GOT3 (cell line): ENCODE data around the gene ZNF382.
"Not testable (repeated sequence)": the region's sequence is repeated elsewhere in the genome, so short reads cannot be mapped to it uniquely, and the experiment has no call there.

Experiments used
- DNase-seq: peaks from one replicate; lab custom pipeline; 2025; ENCODE audit warnings: mixed read lengths; lab: John Stamatoyannopoulos, UW

ZNF382 gene

DNA sequence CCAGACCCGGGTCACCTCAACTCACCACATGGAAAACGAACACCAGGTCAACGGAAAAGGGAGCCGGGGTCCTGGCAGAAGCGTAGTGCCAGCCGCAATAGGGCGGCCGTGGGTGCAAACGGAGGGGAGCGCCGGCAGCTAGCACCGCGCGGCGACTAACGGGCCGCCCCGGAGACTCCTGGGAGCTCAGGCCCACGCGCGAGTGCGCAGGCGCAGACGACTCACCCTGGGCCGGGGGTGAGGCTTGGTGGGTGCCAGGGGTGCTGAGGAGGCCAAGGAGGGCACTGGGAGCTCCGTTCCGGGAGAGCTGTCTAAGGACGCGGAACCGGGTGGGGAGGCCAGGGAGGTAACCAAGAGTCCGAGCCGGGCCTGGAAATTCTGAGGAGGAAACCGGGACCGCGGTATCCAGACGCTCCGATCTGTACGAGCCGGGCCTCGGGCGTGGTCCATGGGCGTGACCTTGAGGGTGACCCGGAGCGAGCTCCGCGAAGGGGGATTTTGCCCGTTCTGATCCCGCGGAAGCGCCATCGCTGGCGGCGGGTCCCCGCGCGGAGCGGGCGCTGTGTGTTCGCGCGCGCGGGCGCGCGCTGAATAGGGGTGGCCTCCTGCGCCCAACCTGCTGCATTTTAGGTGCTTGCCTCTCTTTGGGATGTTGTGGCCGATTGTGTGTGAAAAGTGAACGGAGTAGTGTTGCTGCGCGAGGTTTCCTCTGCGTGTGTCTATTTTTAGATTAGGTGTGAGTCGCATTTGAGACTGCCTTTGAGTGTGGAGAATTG, at the start of gene ZNF382:
ZNF382 (plus strand) TSS at position 213 of the 776 bp plus-strand sequence. CDS start 4,602 bp downstream, outside the sequence.
- peak; percentile 11 for DNase-seq

DNA sequence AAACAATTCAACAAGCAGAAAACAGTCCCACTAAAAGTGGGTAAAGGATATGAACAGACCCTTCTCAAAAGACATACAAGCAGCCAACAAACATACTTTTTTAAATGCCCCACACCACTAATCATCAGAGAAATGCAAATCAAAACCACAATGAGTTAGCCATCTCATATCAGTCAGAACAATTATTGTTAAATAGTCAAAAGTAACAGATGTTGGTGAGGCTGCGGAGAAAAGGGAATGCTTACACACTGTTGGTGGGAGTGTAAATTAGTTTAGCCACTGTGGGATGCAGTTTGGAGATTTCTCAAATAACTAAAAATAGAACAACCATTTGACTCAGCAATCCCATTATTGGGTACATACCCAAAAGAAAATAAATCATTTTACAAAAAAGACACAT, 40.7 kb upstream of the ZNF382 start:
- no peak for DNase-seq

DNA sequence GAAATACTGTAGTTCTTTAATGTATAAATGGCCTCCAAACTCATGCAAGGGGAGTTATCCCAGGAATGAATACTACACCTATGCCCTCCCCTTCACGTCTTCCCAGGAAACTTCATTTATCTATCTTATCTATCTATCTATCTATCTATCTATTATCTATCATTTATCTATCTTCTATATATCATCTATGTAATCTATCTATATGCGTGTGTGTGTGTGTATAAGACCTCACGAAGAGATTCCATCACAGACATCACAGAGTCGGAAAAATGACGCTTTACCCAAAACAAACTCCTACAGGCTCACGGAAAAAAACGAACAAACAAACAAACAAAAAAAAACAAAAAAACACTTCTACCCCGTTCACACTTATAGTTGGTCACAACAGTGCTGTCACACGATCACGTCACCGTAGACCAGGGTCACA, 32.5 kb upstream of the ZNF382 start:
- DNase-seq = no peak

DNA sequence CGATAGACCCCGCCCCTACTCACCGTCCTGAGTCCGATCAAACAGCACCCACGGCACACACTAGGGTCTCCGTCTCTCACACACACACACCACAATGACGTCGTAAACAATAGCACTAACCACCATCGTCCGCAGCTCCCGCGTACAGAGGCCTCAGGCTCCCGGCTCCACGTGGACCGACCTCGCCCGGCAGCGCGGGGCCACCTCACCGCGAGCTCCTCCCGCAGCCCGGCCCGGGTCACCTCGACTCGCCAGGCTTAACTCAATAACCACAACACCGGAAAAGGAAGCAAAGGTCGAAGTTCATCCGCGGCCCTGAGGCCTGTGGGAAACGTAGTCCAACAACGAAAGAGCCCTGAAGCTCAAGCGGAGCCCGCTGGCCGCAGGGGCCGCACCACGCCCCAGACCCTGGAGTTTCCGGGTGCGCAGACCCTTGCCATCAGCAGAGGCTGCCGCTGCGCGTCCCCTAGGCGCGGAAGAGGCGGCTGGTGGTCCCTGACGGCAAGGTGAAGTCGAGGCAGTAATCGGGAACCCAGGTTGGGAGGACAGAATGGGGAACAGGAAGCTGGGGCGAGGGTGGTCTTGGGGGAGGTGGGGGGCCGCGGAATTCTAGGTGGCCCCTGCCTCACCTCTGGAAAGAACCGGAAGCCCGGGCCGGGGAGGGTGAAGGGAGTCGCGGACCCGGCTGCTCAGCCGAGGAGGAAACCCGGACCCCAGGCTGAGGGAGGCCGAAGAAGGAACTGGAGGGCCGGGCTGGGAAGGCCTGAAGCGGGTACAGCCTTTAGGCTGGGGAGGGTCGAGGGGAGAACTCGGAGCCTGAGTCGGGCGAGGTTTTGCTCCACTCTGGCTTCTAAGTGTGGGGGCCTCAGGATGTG, 31.9 kb upstream of the ZNF382 start, which contains the start of gene ZNF529:
ZNF529 (minus strand) TSS at position 273 of the 875 bp plus-strand sequence. CDS start 946 bp downstream, outside the sequence.
- peak; percentile 55 for DNase-seq

DNA sequence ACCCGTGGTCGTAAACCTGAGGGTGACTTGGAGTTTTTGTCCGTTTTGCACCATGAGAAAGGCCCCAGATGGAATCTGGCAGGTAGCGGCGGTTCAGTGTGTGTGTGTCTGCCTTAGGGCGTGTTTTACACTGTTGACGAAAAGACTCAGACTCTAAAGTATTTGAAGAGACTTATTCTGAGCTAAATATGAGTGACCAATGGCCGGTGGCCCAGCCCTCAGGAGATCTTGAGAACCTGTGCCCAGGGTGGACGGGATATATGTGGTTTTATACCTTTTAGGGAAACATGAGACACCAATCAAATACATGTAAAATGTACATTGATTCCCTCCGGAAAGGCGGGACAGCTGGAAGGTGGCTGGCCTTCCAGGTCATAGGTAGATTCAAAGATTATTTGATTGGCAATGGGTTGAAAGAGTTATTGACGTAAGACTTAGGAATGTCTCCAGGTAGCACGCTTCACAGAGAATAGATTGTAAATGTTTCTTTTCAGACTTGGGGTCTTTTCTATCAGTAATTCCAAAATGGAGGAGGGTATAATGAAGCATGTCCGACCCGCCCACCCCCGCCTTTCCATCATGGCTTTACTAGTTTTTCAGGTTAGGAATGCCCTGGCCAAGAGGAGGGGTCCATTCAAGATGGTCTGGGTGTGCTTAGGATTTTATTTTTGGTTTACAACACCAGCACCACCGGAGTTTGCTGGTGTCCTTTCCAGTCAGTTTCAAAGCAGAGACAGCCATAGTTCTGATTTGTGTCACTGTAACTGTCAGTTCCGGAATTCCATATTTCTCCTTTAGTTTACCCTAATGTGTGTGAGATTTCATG, 31.0 kb upstream of the ZNF382 start:
- DNase-seq = no peak

DNA sequence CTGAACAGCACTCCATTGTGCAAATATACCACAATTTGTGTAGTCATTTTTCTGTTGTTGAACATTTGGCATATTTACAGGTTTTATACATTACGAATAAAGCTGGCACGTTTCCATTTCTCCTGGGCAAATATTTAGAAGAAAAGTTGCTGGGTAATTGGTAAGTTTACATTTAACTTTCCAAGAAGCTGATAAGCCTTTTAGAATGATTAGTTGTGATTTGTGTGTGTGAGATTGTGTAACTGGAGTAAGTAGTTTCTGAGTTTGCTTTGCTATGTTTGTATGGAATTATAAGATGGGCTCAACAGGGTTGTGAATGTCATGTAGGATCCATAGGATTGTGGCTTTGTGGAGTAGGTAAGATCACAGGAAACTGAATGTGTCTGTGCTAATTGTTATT, 30.4 kb upstream of the ZNF382 start:
- no peak for DNase-seq

DNA sequence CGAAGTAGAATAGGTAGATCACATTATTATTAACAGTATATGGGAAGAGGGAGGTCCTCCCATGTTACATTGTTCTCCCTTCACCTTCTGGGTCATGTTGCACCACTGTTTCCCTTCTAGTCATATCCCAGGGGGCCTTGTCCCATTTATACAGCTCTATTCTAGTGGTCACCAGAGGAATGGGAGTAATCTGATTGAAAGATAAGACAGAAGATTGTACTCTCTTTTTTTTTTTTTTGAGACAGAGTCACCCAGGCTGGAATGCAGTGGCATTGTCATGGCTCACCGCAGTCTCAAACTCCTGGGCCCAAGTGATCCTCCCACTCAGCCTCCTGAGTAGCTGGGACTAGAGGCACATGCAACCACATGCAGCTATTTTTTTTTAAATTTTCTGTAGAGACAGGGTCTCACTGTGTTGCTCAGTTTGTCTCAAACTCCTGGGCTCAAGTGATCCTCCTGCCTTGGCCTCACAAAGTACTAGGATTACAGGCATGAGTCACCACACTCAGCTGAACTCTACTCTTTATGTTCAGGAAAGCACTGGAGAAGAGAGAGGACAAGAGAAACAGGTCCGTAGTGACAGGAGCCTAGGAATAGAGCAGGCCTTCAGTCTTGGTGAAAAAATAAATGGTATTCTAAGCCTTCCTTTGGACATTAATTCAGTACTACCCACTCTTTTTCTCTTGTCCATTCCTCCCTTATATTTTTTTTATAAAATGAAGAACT, 27.7 kb upstream of the ZNF382 start:
- DNase-seq = no peak

DNA sequence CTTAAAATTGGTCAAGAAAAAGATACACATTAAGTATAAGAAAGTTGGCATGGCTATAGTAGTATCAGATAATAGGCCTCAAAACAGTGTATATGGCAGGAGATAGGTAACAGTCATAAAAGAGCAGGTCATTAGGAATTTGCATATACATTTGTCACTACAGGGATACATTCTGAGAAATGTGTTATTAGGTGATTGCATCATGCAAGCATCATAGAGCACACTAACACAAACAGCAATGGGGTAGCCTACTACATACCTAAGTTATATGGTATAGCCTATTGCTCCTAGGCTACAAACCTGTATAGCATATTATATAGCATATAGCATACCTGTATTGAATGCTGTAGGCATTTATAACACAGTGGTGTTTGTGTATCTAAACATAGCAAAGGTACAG, 25.9 kb upstream of the ZNF382 start:
- DNase-seq = no peak

DNA sequence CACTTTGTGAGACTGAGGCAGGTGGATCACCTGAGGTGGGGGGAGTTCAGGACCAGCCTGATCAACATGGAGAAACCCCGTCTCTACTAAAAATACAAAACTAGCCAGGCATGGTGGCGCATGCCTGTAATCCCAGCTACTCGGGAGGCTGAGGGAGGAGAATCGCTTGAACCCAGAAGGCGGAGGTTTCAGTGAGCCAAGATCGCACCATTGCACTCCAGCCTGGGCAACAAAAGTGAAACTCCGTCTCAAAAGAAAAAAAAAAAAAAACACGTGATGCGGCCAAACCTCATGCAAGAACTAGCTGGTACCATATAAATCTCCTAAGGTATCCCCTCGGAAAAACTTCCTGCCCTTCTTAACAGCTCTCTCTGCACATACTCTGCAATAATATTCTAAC, 2.4 kb upstream of the ZNF382 start:
- DNase-seq = not testable (repeated sequence)

DNA sequence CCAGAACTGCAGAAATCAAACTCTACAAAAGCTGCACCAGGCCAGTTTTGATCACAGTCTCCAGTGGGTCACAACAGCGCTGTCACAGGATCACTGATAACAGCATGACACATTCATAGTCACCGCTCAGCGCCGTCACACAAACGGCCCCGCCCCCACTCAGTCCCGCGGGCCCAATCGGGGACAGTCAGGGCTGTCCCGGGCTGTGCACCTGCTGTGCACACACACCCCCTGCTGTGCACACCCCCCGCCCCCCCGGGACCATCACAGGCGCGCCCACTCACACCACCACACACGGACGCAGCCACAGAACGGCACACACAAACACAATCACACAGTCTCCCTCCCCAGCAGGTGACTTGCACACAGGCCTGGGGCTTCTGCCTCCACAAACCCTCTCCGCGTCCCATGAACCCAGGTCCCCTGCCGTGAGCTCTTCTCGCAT, 435 bp upstream of the ZNF382 start:
- DNase-seq = no peak

DNA sequence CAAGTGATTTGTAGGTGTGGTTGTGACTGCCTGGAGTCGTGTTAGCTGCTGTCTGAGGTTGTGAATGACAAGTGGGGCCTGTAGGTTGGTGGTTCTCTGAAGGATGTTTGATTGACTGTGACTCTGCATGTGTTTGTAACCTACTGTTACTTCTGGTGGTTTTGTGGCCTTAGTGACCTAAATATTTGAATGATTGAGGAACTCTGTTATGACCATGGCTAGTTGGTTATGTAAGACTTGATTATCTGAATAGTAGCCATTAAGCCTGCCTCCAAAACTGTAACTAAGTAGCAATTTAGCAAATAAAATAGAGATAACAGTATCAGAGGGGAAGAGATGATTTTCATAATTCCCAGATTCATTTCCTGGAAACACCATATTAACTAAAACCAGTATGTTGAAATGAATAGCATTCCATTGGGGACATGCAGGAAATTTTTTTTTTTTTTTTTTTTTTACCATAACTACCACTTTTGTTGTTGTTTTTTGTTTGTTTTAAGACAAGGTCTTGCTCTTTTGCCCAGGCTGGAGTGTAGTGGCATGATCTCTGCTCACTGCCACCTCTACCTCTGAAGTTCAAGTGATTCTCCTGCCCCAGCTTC, 865 bp downstream of the ZNF382 start:
- DNase-seq = no peak

DNA sequence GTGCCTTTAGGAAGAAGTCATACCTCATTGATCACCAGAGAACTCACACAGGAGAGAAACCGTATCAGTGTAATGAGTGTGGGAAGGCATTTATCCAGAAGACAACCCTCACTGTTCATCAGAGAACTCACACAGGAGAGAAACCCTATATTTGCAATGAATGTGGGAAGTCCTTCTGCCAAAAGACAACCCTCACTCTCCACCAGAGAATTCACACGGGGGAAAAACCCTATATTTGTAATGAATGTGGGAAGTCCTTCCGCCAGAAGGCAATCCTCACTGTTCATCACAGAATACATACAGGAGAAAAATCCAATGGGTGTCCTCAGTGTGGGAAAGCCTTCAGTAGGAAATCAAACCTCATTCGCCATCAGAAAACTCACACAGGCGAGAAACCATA, 21.9 kb downstream of the ZNF382 start:
- no peak for DNase-seq

DNA sequence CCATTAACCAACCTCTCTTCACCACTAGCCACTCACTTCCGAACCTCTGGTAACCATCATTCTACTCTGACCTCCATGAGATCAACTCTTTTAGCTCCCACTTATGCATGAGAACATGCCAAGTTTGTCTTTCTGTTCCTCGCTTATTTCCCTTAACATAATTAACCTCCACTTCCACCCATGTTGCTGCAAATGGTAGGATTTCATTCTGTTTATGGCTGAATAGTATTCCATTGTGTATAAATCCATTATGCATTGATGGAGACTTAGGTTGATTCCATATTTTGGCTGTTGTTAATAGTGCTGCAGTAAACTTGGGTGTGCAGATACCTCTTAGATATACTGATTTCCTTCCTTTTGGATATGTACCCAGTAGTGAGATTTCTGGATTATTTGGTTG, 30.2 kb downstream of the ZNF382 start:
- no peak for DNase-seq

DNA sequence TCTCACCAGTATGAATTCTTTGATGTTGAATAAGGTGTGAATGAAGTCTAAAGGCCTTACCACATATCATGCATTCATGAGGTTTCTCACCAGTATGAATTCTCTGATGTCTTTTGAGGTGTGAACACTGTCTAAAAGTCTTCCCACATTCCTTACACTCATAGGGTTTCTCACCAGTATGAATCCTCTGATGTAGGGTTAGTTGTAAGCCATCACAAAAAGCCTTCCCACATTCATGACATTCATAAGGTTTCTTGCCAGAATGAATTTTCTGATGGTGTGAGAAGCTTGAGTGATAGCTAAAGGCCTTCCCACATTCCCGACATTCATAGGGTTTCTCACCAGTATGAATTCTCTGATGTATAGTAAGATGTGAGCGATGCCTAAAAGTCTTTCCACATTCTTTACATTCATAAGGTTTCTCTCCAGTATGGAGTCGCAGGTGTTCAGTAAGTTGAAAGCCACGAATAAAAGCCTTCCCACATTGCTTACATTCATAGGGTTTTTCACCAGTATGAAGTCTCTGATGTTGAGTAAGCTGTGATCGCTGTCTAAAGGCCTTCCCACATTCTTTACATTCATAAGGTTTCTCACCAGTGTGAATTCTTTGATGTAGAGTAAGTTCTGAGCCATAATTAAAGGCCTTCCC, 33.9 kb downstream of the ZNF382 start:
- no peak for DNase-seq

DNA sequence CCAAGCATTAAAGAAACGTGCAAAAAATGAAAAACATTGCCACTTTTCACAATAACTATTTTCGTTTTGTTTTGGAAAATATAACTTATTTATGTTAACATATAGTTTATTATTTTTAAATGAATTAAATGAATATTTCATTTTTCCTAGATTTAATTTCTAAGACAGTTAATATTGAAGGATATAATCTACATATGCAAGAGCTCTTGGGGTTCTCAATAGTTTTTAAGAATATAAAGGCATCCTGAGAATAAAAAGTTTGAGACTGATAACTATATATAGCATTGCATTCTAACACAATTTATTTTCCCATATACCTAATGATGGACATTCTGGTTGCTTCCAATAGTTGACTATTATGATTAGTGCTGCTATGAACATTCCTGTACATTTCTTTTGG, 41.6 kb downstream of the ZNF382 start:
- DNase-seq = no peak

DNA sequence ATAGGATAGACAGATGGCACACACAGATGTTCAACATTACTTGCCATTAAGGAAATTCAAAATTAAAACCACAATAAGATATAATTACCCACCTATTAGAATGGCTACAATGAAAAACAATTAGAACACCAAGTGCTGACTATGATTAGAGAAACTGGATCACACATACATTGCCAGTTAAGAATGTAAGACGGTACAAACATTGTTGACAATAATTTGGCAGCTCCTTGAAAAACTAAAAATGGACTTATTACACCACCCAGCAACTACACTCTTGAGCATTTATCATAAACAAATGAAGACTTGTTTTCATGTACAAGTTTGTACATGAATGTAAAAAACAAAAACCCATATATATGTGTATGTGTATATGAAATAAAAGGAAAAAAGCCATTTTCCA, 47.8 kb downstream of the ZNF382 start:
- DNase-seq = no peak

DNA sequence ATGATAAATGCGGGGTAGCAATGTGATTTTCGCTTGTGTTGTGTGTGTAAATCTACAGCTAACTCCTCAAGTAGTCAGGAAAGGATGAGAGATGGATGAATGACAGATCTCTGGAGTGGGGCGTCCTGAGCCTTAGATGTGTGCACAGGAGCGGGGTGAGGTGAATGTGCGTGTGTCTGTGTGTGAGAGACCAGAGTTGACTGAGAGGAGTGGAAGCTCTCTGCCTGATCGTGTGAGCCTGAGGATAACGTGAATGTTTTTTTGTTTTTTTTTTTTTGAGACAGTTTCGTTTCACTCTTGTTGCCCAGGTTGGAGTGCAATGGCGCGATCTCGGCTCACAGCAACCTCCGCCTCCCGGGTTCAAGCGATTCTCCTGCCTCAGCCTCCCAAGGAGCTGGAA, 60.7 kb downstream of the ZNF382 start:
- no peak for DNase-seq

DNA sequence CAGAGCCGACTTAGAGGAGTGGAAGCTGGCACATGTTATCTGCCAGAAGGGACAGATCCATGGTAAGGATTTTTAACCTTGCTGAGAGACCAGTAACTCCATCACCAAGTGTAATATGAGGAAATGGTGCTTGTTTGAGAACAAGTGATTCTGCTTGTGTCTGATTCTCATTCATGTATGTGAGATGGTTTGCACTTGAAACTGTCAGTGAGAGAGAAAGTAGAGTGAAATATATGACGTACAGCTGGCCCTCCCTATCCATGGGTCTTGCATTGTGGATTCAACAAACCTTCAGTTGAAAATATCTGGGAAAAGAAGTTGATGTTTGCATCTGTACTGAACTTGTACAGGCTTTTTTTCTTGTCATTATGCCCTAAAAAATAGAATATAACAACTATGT, 63.5 kb downstream of the ZNF382 start:
- DNase-seq = no peak

DNA sequence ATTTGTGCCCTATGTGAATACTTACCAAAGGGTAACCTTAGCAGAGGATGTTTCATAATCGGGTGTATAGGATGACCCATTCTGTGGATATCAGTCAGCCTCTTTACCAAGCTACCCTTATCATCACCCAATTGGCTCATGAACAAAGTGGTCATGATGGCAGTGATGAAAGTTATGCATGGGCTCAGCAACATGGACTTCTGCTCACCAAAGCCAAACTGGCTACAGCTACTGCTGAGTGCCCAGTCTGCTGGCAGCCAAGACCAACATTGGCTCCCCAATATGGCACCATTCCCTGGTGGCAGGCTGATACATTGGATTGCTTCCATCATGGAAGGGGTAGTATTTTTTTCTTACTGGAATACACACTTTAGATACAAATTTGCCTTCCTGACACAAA, 67.3 kb downstream of the ZNF382 start:
- DNase-seq = no peak

DNA sequence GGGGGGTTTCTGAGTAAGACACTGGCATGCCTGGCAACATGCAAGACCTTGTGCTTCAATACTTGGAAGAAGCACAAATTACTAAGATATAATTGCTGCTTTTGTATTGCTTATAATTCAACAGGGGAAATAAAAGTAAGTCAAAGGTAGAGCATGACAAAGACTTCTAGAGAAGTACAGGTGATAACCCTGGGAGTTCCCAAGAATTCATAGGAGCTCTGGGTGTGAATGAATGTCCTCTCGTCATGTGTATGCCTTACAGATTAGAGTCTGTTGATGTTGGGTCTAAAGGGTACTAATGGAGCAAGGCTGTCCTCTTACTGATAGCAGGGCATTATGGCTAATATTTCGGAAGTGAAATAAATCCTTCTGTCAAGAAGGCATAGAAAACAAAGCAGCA, 69.1 kb downstream of the ZNF382 start:
- no peak for DNase-seq
